ENCODE results near the gene TTC9C.
A peak's percentile ranks its signal among the peaks of the same experiment; 100 is the strongest.
"Not testable (repeated sequence)": the region's sequence is repeated elsewhere in the genome, so short reads cannot be mapped to it uniquely, and the experiment has no call there.

Gene TTC9C

DNA sequence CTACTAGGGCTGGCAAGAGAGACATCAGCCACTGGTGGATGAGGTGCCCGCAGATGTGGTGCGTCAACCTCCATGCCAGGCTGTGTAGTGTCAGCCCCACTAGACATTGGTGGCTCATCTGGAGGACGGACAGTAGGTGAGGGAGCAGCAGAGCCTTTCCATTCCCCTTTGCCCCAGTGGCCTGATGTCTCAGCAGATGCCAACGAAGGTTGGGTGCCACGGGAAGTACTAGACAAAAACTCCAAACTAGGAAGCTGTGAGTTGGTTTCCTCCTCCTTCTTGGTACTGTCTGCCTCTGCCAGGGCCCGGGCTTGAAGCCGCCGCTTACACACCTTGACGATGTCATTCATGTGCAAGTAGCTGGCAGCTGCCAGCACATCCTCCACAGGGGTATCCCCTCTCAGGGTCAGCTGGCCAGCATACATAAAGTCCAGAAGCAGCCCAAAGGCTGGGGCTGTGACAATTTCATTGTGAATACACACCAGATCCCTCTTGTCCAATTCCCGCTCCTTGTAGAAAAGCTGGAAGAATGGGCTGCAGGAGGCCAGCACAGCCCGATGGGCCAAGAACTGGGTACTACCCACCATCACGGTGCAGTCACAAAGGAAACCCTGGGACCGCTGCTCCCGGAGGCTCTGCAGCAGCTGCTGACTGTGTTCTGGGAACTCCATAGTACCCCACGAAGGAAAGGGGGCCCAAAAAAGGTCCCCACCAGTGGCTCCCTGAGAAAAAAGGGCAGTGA lies 24.9 kb downstream of the TTC9C start:
- ATAC-seq (ENCODE audit: low read depth) (no peak), DNase-seq (ENCODE audit: low spot score in 2 of 2) (no peak)
- peak overlapping the region; percentile 95 for H3K4me3 Mint-ChIP-seq
- peak overlapping the region; percentile 90 for H3K27ac Mint-ChIP-seq
- H3K9me3 Mint-ChIP-seq, result no peaks in the 10 kb centered on the region
- H3K4me1 Mint-ChIP-seq, result peaks cover 14% of the 10 kb centered on the region
- H3K27me3 Mint-ChIP-seq, result no peaks in the 10 kb centered on the region
- peaks cover 9% of the 10 kb centered on the region for H3K36me3 Mint-ChIP-seq

GRCh38 chr11:62753736-62754603 lies 25.7 kb downstream of the TTC9C start, which contains the start of gene ZBTB3:
ZBTB3 (minus strand) TSS chr11:62754160; CDS start chr11:62753664, 496 bp downstream.
- ATAC-seq (ENCODE audit: low read depth), result peak; percentile 92
- H3K4me1 Mint-ChIP-seq, result peaks cover 10% of the 10 kb centered on the region
- H3K36me3 Mint-ChIP-seq, result peaks cover 7% of the 10 kb centered on the region
- peak within 1 kb of the TSS; percentile 90 for H3K27ac Mint-ChIP-seq
- no peaks in the 10 kb centered on the region for H3K9me3 Mint-ChIP-seq
- H3K27me3 Mint-ChIP-seq, result no peaks in the 10 kb centered on the region
- peak; percentile 93 to 98 for DNase-seq (ENCODE audit: low spot score in 2 of 2)
- peak within 1 kb of the TSS; percentile 95 for H3K4me3 Mint-ChIP-seq

GRCh38 chr11:62755086-62755615 lies 26.9 kb downstream of the TTC9C start:
- peaks cover 4% of the 10 kb centered on the region for H3K36me3 Mint-ChIP-seq
- no peak for DNase-seq (ENCODE audit: low spot score in 2 of 2)
- peak overlapping the region; percentile 1 for H3K27ac Mint-ChIP-seq
- no peaks in the 10 kb centered on the region for H3K27me3 Mint-ChIP-seq
- H3K4me1 Mint-ChIP-seq, result peaks cover 8% of the 10 kb centered on the region
- no peak for ATAC-seq (ENCODE audit: low read depth)
- H3K9me3 Mint-ChIP-seq, result no peaks in the 10 kb centered on the region
- H3K4me3 Mint-ChIP-seq, result peak overlapping the region; percentile 38

- H3K27ac Mint-ChIP-seq, result no peak overlapping the region
- peaks cover 13% of the 10 kb centered on the region for H3K4me1 Mint-ChIP-seq
- no peak overlapping the region for H3K4me3 Mint-ChIP-seq
- no peaks in the 10 kb centered on the region for H3K9me3 Mint-ChIP-seq
- peaks cover 3% of the 10 kb centered on the region for H3K36me3 Mint-ChIP-seq
- no peak for ATAC-seq (ENCODE audit: low read depth)
- no peaks in the 10 kb centered on the region for H3K27me3 Mint-ChIP-seq
- DNase-seq (ENCODE audit: low spot score in 2 of 2), result no peak
Observed at GRCh38 chr11:62757846-62758788, 29.8 kb downstream of the TTC9C start.

DNA sequence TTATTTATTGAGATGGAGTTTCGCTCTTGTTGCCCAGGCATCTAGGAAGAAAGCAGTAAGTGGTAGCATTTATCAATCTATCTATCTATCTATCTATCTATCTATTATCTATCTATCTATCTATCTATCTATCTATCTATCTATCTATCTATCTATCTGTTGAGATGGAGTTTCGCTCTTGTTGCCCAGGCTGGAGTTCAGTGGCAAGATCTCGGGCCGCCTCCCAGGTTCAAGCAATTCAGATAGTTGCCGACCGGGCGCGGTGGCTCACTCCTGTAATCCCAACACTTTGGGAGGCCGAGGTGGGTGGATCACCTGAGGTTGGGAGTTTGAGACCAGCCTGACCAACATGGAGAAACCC lies 32.6 kb downstream of the TTC9C start:
- not testable (repeated sequence) for H3K27me3 Mint-ChIP-seq; DNase-seq (ENCODE audit: low spot score in 2 of 2); H3K36me3 Mint-ChIP-seq; ATAC-seq (ENCODE audit: low read depth); H3K9me3 Mint-ChIP-seq
- H3K4me1 Mint-ChIP-seq, result peaks cover 11% of the 10 kb centered on the region
- H3K4me3 Mint-ChIP-seq, result peak overlapping the region; percentile 96
- peak overlapping the region; percentile 90 for H3K27ac Mint-ChIP-seq

DNA sequence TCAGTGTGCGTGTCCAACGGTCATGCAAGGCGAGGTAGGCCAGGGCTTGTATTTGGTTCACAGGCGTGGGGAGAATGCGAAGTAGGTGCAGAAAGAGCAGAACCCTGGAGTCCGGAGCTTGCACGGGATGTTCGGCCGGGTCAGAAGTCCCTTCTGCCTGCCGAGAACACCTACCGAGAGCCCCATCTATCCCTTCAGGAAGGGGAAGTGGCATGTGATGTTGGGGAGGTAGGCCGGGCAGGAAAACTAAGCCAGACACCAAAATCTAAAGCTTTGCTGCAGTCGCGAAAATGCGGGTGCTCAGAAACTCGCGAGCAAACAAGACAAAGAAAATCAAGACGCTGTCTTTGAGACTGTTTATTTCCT lies 42.5 kb downstream of the TTC9C start:
- H3K4me3 Mint-ChIP-seq, result peak overlapping the region; percentile 97
- H3K36me3 Mint-ChIP-seq, result peaks cover 8% of the 10 kb centered on the region
- H3K27me3 Mint-ChIP-seq, result no peaks in the 10 kb centered on the region
- H3K27ac Mint-ChIP-seq, result peak overlapping the region; percentile 97
- H3K9me3 Mint-ChIP-seq, result no peaks in the 10 kb centered on the region
- peaks cover 17% of the 10 kb centered on the region for H3K4me1 Mint-ChIP-seq
- no peak for ATAC-seq (ENCODE audit: low read depth)
- DNase-seq (ENCODE audit: low spot score in 2 of 2), result no peak

- Mint-ChIP-seq H3K27me3 (no peaks in the 10 kb centered on the region), H3K27ac (peak within 1 kb of the TSS; percentile 97), H3K4me3 (peak within 1 kb of the TSS; percentile 97), H3K4me1 (peaks cover 17% of the 10 kb centered on the region), H3K9me3 (no peaks in the 10 kb centered on the region), H3K36me3 (peaks cover 4% of the 10 kb centered on the region)
- ATAC-seq (ENCODE audit: low read depth) (peak; percentile 77), DNase-seq (ENCODE audit: low spot score in 2 of 2) (peak; percentile 66 to 69)
Observed at GRCh38 chr11:62771144-62772021, 43.1 kb downstream of the TTC9C start, which contains the start of gene TAF6L. TAF6L (plus strand) TSS chr11:62771396; CDS start chr11:62775784, 4,388 bp downstream.

DNA sequence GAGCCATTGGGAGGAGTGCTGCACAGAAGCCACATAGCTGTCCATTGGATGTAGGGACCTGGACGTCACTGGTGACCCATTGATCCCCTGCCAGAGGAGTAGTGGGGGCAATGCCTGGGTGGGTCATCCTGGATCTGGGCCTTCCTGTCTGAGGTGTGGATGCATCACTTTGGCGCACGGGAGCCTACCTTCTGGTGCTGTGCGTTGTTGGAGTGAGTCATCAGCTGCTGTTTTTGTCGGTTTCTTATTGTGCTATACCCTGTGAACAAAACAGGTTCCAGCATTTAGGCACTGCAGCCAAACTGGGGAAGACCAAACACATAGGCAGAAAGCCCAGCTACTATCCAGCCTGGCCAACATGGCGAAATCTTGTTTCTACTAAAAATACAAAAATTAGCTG lies 46.1 kb downstream of the TTC9C start:
- H3K9me3 Mint-ChIP-seq, result no peaks in the 10 kb centered on the region
- no peak for ATAC-seq (ENCODE audit: low read depth)
- H3K4me1 Mint-ChIP-seq, result peaks cover 17% of the 10 kb centered on the region
- H3K36me3 Mint-ChIP-seq, result peaks cover 4% of the 10 kb centered on the region
- H3K27ac Mint-ChIP-seq, result no peak overlapping the region
- DNase-seq (ENCODE audit: low spot score in 2 of 2), result no peak
- H3K27me3 Mint-ChIP-seq, result no peaks in the 10 kb centered on the region
- H3K4me3 Mint-ChIP-seq, result no peak overlapping the region

- no peak overlapping the region for H3K27ac Mint-ChIP-seq
- peaks cover 10% of the 10 kb centered on the region for H3K4me1 Mint-ChIP-seq
- no peaks in the 10 kb centered on the region for H3K27me3 Mint-ChIP-seq
- peaks cover 4% of the 10 kb centered on the region for H3K36me3 Mint-ChIP-seq
- no peak for DNase-seq (ENCODE audit: low spot score in 2 of 2)
- no peaks in the 10 kb centered on the region for H3K9me3 Mint-ChIP-seq
- H3K4me3 Mint-ChIP-seq, result no peak overlapping the region
- ATAC-seq (ENCODE audit: low read depth), result no peak
Observed at GRCh38 chr11:62775646-62776045, 47.4 kb downstream of the TTC9C start.

GRCh38 chr11:62777389-62777788 lies 49.1 kb downstream of the TTC9C start:
- H3K36me3 Mint-ChIP-seq, result peaks cover 4% of the 10 kb centered on the region
- ATAC-seq (ENCODE audit: low read depth) (no peak), DNase-seq (ENCODE audit: low spot score in 2 of 2) (no peak)
- H3K4me3 Mint-ChIP-seq, result no peak overlapping the region
- H3K4me1 Mint-ChIP-seq, result peaks cover 3% of the 10 kb centered on the region
- H3K27me3 Mint-ChIP-seq, result no peaks in the 10 kb centered on the region
- no peaks in the 10 kb centered on the region for H3K9me3 Mint-ChIP-seq
- H3K27ac Mint-ChIP-seq, result no peak overlapping the region

DNA sequence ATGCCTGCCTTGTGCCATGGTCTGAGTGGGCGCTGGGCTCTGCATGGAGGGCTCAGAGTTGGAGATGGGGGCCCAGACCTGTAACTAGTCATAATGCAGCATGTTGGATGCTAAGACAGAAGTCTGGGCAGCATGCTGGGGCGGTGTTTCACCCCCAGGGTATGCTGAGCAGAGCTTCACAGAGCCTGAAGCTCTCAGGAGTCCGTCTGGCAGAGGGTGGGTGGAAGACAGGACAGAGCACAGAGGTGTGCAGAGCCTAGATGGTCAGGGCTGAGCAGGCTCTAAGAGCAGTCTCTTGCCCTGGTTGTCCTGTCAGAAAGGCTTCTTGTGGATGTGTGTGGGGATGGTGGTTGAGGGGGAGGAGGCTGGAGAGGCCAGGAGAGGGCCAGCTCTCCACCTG lies 50.2 kb downstream of the TTC9C start:
- H3K9me3 Mint-ChIP-seq, result no peaks in the 10 kb centered on the region
- no peak for ATAC-seq (ENCODE audit: low read depth)
- no peak for DNase-seq (ENCODE audit: low spot score in 2 of 2)
- H3K4me1 Mint-ChIP-seq, result peaks cover 3% of the 10 kb centered on the region
- H3K36me3 Mint-ChIP-seq, result peaks cover 4% of the 10 kb centered on the region
- no peak overlapping the region for H3K4me3 Mint-ChIP-seq
- H3K27ac Mint-ChIP-seq, result no peak overlapping the region
- no peaks in the 10 kb centered on the region for H3K27me3 Mint-ChIP-seq

- Mint-ChIP-seq H3K4me1 (peaks cover 5% of the 10 kb centered on the region), H3K9me3 (no peaks in the 10 kb centered on the region), H3K36me3 (no peaks in the 10 kb centered on the region), H3K4me3 (no peak overlapping the region), H3K27ac (no peak overlapping the region), H3K27me3 (no peaks in the 10 kb centered on the region)
- DNase-seq (ENCODE audit: low spot score in 2 of 2) (no peak), ATAC-seq (ENCODE audit: low read depth) (no peak)
Observed at GRCh38 chr11:62782753-62783152, 54.5 kb downstream of the TTC9C start.

All from memory B cell (primary cell).